Neural cell (in vitro differentiated cells): ENCODE data around the gene ACYP2. TPM values are rescaled to one million over a fixed set of nuclear protein-coding genes. Genes with fewer than 3 reads are reported as not detected.
A peak's percentile ranks its signal among the peaks of the same experiment; 100 is the strongest.

Experiments used
- H2AFZ ChIP-seq: fragments of 200-600, 300-800 bp; sonication (generic), shearing (Covaris generic); 2 replicates; pipeline ENCODE4 v1.6.0; 2014; ENCODE audit warnings: low read depth, mild to moderate bottlenecking, antibody characterized with exemption, low read length, moderate library complexity
- H3F3A ChIP-seq: fragments of 200-600 bp; shearing (Covaris generic); 2 replicates; pipeline ENCODE4 v1.6.1; 2016; ENCODE audit warnings: mild to moderate bottlenecking, moderate library complexity, mixed read lengths, antibody characterized with exemption, low read length; ENCODE audit not compliant: insufficient read depth, poor library complexity, severe bottlenecking
- H3K27ac ChIP-seq: fragments of 200-600, 300-800 bp; sonication (generic), shearing (Covaris generic); 2 replicates; pipeline ENCODE4 v1.5.1; 2014; ENCODE audit warnings: mild to moderate bottlenecking, low read length, moderate library complexity
- H3K27me3 ChIP-seq: fragments of 300-800, 200-600 bp; sonication (generic), shearing (Covaris generic); 2 replicates; pipeline ENCODE4 v1.6.0; 2014; ENCODE audit warnings: mild to moderate bottlenecking, low read depth, low read length, moderate library complexity; ENCODE audit not compliant: insufficient read depth
- H3K36me3 ChIP-seq: fragments of 300-800, 200-600 bp; sonication (generic), shearing (Covaris generic); 2 replicates; pipeline ENCODE4 v1.5.1; 2014; ENCODE audit warnings: mild to moderate bottlenecking, antibody characterized with exemption, low read length, moderate library complexity; ENCODE audit not compliant: insufficient read depth
- H3K4me2 ChIP-seq: fragments of 300-800, 200-600 bp; sonication (generic), shearing (Covaris generic); 2 replicates; pipeline ENCODE4 v1.6.0; 2014; ENCODE audit warnings: mild to moderate bottlenecking, low read length
- H3K4me3 ChIP-seq: fragments of 300-800, 200-600 bp; sonication (generic), shearing (Covaris generic); 2 replicates; pipeline ENCODE4 v1.5.1; 2014; ENCODE audit warnings: mild to moderate bottlenecking, low read length, moderate library complexity
- H3K79me2 ChIP-seq: fragments of 200-600 bp; shearing (Covaris generic); replicated peaks from 2 replicates; pipeline ENCODE4 v1.6.0; 2014; ENCODE audit warnings: mild to moderate bottlenecking, low read length, moderate library complexity; ENCODE audit not compliant: insufficient read depth
- H3K9ac ChIP-seq: fragments of 300-800, 200-600 bp; sonication (generic), shearing (Covaris generic); 2 replicates; pipeline ENCODE4 v1.6.1; 2016; ENCODE audit warnings: mild to moderate bottlenecking, low read length, mixed read lengths
- H3K9me2 ChIP-seq: fragments of 200-600 bp; shearing (Covaris generic); 2 replicates; pipeline ENCODE4 v1.6.1; 2016; ENCODE audit warnings: mild to moderate bottlenecking, low read length, mixed read lengths; ENCODE audit not compliant: insufficient read depth
- H3K9me3 ChIP-seq: fragments of 200-600, 300-800 bp; sonication (generic), shearing (Covaris generic); 2 replicates; pipeline ENCODE4 v1.6.1; 2016; ENCODE audit warnings: mild to moderate bottlenecking, mixed run types, low read length, moderate library complexity, mixed read lengths
- H4K20me1 ChIP-seq: fragments of 200-600 bp; shearing (Covaris generic); 2 replicates; pipeline ENCODE4 v1.6.1; 2016; ENCODE audit warnings: mild to moderate bottlenecking, mixed run types; ENCODE audit not compliant: insufficient read depth
- CTCF ChIP-seq: fragments of 450-650 bp; IDR thresholded peaks from 2 replicates; pipeline ENCODE4 v1.5.1; 2014; ENCODE audit warnings: antibody characterized with exemption, mild to moderate bottlenecking, moderate library complexity; ENCODE audit not compliant: poor library complexity, severe bottlenecking
- EP300 ChIP-seq: fragments of 450-650 bp; conservative IDR thresholded peaks from 2 replicates; pipeline ENCODE4 v1.6.1; 2014; ENCODE audit warnings: antibody characterized with exemption, mild to moderate bottlenecking, moderate library complexity; ENCODE audit not compliant: poor library complexity, severe bottlenecking
- EZH2 ChIP-seq: fragments of 200-600, 300-800 bp; shearing (Covaris generic), sonication (generic); IDR thresholded peaks from 2 replicates; pipeline ENCODE4 v1.6.1; 2014; ENCODE audit warnings: antibody characterized with exemption, low read length, borderline replicate concordance, mild to moderate bottlenecking; ENCODE audit not compliant: insufficient read depth, poor library complexity, severe bottlenecking
- MXI1 ChIP-seq: fragments of 450-650 bp; conservative IDR thresholded peaks from 2 replicates; pipeline ENCODE4 v1.6.1; 2014; ENCODE audit warnings: antibody characterized with exemption, mild to moderate bottlenecking; ENCODE audit not compliant: poor library complexity, severe bottlenecking
- POLR2AphosphoS5 ChIP-seq: IDR thresholded peaks from 2 replicates; pipeline ENCODE4 v1.6.1; 2012
- RAD21 ChIP-seq: fragments of 450-650 bp; conservative IDR thresholded peaks from 2 replicates; pipeline ENCODE4 v1.6.1; 2014; ENCODE audit warnings: antibody characterized with exemption, mild to moderate bottlenecking, moderate library complexity
- REST ChIP-seq: IDR thresholded peaks from 2 replicates; pipeline ENCODE4 v1.6.1; 2012; ENCODE audit warnings: borderline replicate concordance
- SMC3 ChIP-seq: fragments of 450-650 bp; conservative IDR thresholded peaks from 2 replicates; pipeline ENCODE4 v1.6.1; 2014; ENCODE audit warnings: antibody characterized with exemption, mild to moderate bottlenecking, moderate library complexity; ENCODE audit not compliant: poor library complexity
- TAF1 ChIP-seq: IDR thresholded peaks from 2 replicates; pipeline ENCODE4 v1.6.1; 2012; ENCODE audit warnings: low read depth
- polyA plus RNA-seq: library from polyadenylated mRNA; depleted of rRNA; stranded (reverse); fragments of >200 nt; gene quantifications from 2 replicates; pipeline ENCODE4 v1.2.3, GENCODE V29; 2014

ACYP2 gene
- polyA plus RNA-seq, 1 donor from 2014 or later: 48.2 TPM

GRCh38 chr2:54329482-54330161, 214.2 kb downstream of the ACYP2 start:
- H3K27ac ChIP-seq: peak overlapping the region; percentile 90
- H3K36me3 ChIP-seq: no peaks in the 10 kb centered on the region
- H3F3A ChIP-seq: no peaks in the 10 kb centered on the region
- H3K9me2 ChIP-seq: no peaks in the 10 kb centered on the region
- TF ChIP-seq REST (no peak), TAF1 (no peak), MXI1 (no peak), CTCF (no peak), SMC3 (no peak), POLR2AphosphoS5 (no peak), RAD21 (no peak)
- H3K4me3 ChIP-seq: peak overlapping the region; percentile 72
- H3K9me3 ChIP-seq: no peaks in the 10 kb centered on the region
- no peaks in the 10 kb centered on the region for H3K27me3 ChIP-seq
- peak overlapping the region; percentile 82 for H3K9ac ChIP-seq
- peak overlapping the region; percentile 93 for H3K4me2 ChIP-seq
- peak overlapping the region; percentile 48 for H2AFZ ChIP-seq
- no peaks in the 10 kb centered on the region for H3K79me2 ChIP-seq
- no peaks in the 10 kb centered on the region for H4K20me1 ChIP-seq

GRCh38 chr2:54330162-54330925, 214.9 kb downstream of the ACYP2 start:
- Histone ChIP-seq H3K79me2 (no peaks in the 10 kb centered on the region), H3K9me2 (no peaks in the 10 kb centered on the region), H3K27ac (peak overlapping the region; percentile 90), H3K27me3 (no peaks in the 10 kb centered on the region), H3F3A (no peaks in the 10 kb centered on the region), H3K4me2 (peak overlapping the region; percentile 93), H2AFZ (peak overlapping the region; percentile 48), H3K4me3 (peak overlapping the region; percentile 72), H3K9ac (peak overlapping the region; percentile 82), H3K9me3 (no peaks in the 10 kb centered on the region), H3K36me3 (no peaks in the 10 kb centered on the region), H4K20me1 (no peaks in the 10 kb centered on the region)
- peak; percentile 35 for TF ChIP-seq EP300
- no peak for TF ChIP-seq TAF1
- TF ChIP-seq CTCF: no peak
- TF ChIP-seq RAD21: peak; percentile 56
- peak; percentile 96 for TF ChIP-seq POLR2AphosphoS5
- peak; percentile 51 for TF ChIP-seq REST
- TF ChIP-seq SMC3: peak; percentile 62
- no peak for TF ChIP-seq EZH2
- peak; percentile 80 for TF ChIP-seq MXI1
